Spleen (tissue), 11 donors: ENCODE data around the gene POU6F1. TPM values are rescaled to one million over a fixed set of nuclear protein-coding genes. Genes with fewer than 3 reads are reported as not detected.

Source experiments
- DNase-seq: peaks from one replicate; pipeline ENCODE4 v3.0.0-alpha.2; 2020
- H3K27ac ChIP-seq, 8 donors: fragments of 200-600 bp; sonication (generic) in 7 of 8; 1 replicate in 4 of 8; 2 replicates in 4 of 8; pipeline versions ENCODE4 v1.5.0 to v1.8.0; 2016 to 2021; ENCODE audit warnings: inconsistent platforms in 4 of 8, mild to moderate bottlenecking in 4 of 8, moderate library complexity in 1 of 8
- H3K27me3 ChIP-seq, 7 donors: fragments of 200-600 bp; sonication (generic) in 6 of 7; replicated peaks in 1 of 7; 1 replicate in 4 of 7; 2 replicates in 3 of 7; pipeline versions ENCODE4 v1.5.0 to v1.8.0; 2016 to 2021; ENCODE audit warnings: inconsistent platforms in 3 of 7, mild to moderate bottlenecking in 1 of 7
- H3K36me3 ChIP-seq, 6 donors: fragments of 200-600 bp; sonication (generic) in 5 of 6; 1 replicate in 4 of 6; 2 replicates in 2 of 6; pipeline versions ENCODE4 v1.5.0 to v1.8.0; 2016 to 2021; ENCODE audit warnings: inconsistent platforms in 2 of 6
- H3K4me1 ChIP-seq, 6 donors: fragments of 200-600 bp; sonication (generic) in 5 of 6; 1 replicate in 3 of 6; 2 replicates in 3 of 6; pipeline versions ENCODE4 v1.5.0 to v1.8.0; 2016 to 2021; ENCODE audit warnings: inconsistent platforms in 3 of 6
- H3K4me3 ChIP-seq, 8 donors: fragments of 200-600 bp; sonication (generic) in 7 of 8; 1 replicate in 4 of 8; 2 replicates in 4 of 8; pipeline versions ENCODE4 v1.5.0 to v1.8.0; 2016 to 2021; ENCODE audit warnings: inconsistent platforms in 4 of 8, mild to moderate bottlenecking in 4 of 8, moderate library complexity in 2 of 8
- H3K9me3 ChIP-seq, 8 donors: fragments of 200-600 bp; sonication (generic) in 7 of 8; 1 replicate in 4 of 8; 2 replicates in 4 of 8; pipeline versions ENCODE4 v1.5.0 to v1.8.0; 2016 to 2021; ENCODE audit warnings: inconsistent platforms in 4 of 8
- CTCF ChIP-seq, 11 experiments: fragments of 200-600 bp in 7 of 11; fragments of 450-650 bp in 4 of 11; sonication (generic) in 4 of 11; IDR thresholded peaks in 8 of 11; conservative IDR thresholded peaks in 3 of 11; 1 replicate in 7 of 11; 2 replicates in 4 of 11; pipeline versions ENCODE4 v1.4.0 to v1.8.0; 2016 to 2021; ENCODE audit warnings: antibody characterized with exemption in 11 of 11, inconsistent platforms in 4 of 11, mild to moderate bottlenecking in 1 of 11
- POLR2A ChIP-seq, 3 donors: fragments of 450-650 bp; IDR thresholded peaks; one replicate each; pipeline ENCODE4 v1.5.1; 2017; ENCODE audit warnings: antibody characterized with exemption in 3 of 3, mild to moderate bottlenecking in 1 of 3
- POLR2AphosphoS5 ChIP-seq, 3 donors: sonication (generic); formaldehyde crosslinking; IDR thresholded peaks; one replicate each; pipeline ENCODE4 v1.5.1; 2017; ENCODE audit warnings: antibody characterized with exemption in 3 of 3
- WGBS, 5 donors: extraction: QIAGEN DNeasy Blood & Tissue Kit in 3 of 5; methylation state at CpG; one replicate each; pipeline versions ENCODE4 v1.1.5 to v1.1.7; 2013 to 2018; 5-methylcytosine and 5-hydroxymethylcytosine counted together
- intact Hi-C: fragments of 100-400 bp; cut with DNase I; formaldehyde crosslinking; loops from one replicate; pipeline ENCODE4 v1.15.0; 2023; ENCODE audit warnings: low total_unique reads
- polyA plus RNA-seq, 3 donors: library from polyadenylated mRNA; stranded (reverse); fragments of 200-250 nt; gene quantifications; one replicate each; pipeline ENCODE4 v1.2.1, GENCODE V29; 2013
- total RNA-seq, 7 donors: library from RNA; depleted of rRNA in 3 of 7; stranded (reverse); fragments of >200 nt in 3 of 7; fragmentation: NEBNext Ultra II Directional in 4 of 7; extraction: Animal tissue kit (Norgen Biotek cat#: 25700) in 4 of 7; gene quantifications; one replicate each; pipeline versions ENCODE4 v1.1.0 to v1.2.1, GENCODE V29; 2016 to 2021
- donor health status: healthy with polysubstance abuse.
- donor health status: DM: no; HTN: no; CAD: no; lungs with moderate emphysema.
- donor health status: DM: no; HTN: no; CAD: no.
- donor health status: Bipolar disorder and iron deficiency.
- donor health status: healthy.
- donor health status: DM: no; HTN: no; CAD: no.
- donor health status: DM: yes; HTN: yes; CAD: no.

Gene POU6F1
- total and polyA plus RNA-seq, 10 donors = 3.9 to 27.1 (median 18.5) TPM

DNA sequence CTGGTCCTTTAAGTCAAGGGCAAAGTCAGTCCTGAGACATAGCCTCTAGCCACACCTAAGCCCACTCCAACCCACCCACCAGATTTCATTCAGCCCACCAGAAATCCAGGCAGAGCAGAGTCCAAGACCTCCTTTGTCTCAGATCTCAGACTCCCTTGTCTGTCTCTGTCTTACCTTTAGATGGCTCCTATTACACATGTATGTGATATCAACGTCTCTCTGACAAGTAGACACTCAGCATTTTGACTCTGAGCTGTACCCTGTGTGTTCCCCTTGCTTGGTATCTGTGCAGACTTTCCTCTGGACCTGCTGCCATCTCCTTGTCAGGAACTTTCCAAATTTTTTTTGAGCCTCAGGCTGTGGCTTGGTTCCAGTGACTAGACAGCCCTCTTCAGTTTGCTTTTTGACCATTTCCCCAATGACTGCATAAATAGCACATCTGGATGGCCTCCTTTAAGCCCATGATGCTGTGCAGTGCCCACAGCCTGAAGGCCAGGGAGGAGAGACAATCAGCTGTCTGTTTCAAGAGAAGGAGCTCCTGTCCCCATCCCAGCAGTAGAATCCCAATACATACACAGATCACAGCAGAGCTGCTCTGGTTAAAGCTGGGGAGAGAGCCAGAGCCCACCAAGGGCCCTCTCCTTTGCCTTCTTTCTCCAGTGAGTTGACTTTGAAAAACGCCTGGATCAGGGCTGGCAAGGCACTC is 7.0 kb downstream of the POU6F1 start:
- Histone ChIP-seq H3K4me1 (peaks cover 0 to 4% (median 0%) of the 10 kb centered on the region in 6 donors), H3K27me3 (no peaks in the 10 kb centered on the region), H3K4me3 (no peak overlapping the region), H3K9me3 (no peaks in the 10 kb centered on the region), H3K27ac (no peak overlapping the region), H3K36me3 (peaks cover 0 to 27% (median 0%) of the 10 kb centered on the region in 6 donors)
- DNase-seq = no peak
- 67 to 84% (median 77%) methylated on average over 2 of the region's 2 CpGs for WGBS, 5 donors
- intact Hi-C loops = no loop called here
- TF ChIP-seq POLR2AphosphoS5 (IDR thresholded peaks at IDR 0.05) = no peak
- TF ChIP-seq CTCF (IDR thresholded peaks at IDR 0.05 in 8 of 11, conservative IDR thresholded peaks at IDR 0.05 in 3 of 11) = no peak
- TF ChIP-seq POLR2A (IDR thresholded peaks at IDR 0.05) = no peak

DNA sequence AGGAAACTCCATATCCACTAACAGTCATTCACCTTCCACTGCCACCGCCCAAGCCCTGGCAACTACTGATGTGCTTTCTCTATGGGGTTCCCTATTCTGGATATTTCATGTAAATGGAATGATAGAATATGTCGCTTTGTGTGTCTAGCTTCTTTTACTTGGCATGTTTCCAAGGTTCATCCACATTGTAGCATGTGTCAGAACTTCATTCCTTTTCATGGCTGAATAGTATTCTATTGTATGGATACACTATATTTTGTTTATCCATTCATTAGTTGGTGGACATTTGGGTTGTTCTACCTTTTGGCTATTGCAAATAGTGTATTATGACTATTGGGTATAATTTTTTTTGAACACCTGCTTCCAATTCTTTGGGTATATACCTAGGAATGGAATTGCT is 8.6 kb downstream of the POU6F1 start:
- Histone ChIP-seq H3K9me3 (no peaks in the 10 kb centered on the region), H3K4me3 (no peak overlapping the region), H3K36me3 (peaks cover 0 to 25% (median 0%) of the 10 kb centered on the region in 6 donors), H3K27ac (no peak overlapping the region), H3K4me1 (no peaks in the 10 kb centered on the region), H3K27me3 (no peaks in the 10 kb centered on the region)
- DNase-seq = no peak
- TF ChIP-seq POLR2AphosphoS5 (IDR thresholded peaks at IDR 0.05) = no peak
- TF ChIP-seq POLR2A (IDR thresholded peaks at IDR 0.05) = no peak
- TF ChIP-seq CTCF (IDR thresholded peaks at IDR 0.05 in 8 of 11, conservative IDR thresholded peaks at IDR 0.05 in 3 of 11) = no peak
- intact Hi-C loops = no loop called here
- whole genome bisulfite sequencing, 5 donors = 93 to 98% (median 96%) methylated on average over 2 of the region's 2 CpGs

- no peak overlapping the region for H3K27ac ChIP-seq
- H3K4me1 ChIP-seq = no peaks in the 10 kb centered on the region
- no peaks in the 10 kb centered on the region for H3K9me3 ChIP-seq
- intact Hi-C loops = no loop called here
- TF ChIP-seq POLR2AphosphoS5 (IDR thresholded peaks at IDR 0.05) (no peak), CTCF (IDR thresholded peaks at IDR 0.05 in 8 of 11, conservative IDR thresholded peaks at IDR 0.05 in 3 of 11) (no peak), POLR2A (IDR thresholded peaks at IDR 0.05) (no peak)
- H3K27me3 ChIP-seq = no peaks in the 10 kb centered on the region
- 86 to 97% (median 91%) methylated on average over 7 of the region's 7 CpGs for WGBS, 5 donors
- DNase-seq = no peak
- H3K4me3 ChIP-seq = no peak overlapping the region
- H3K36me3 ChIP-seq = peaks cover 0 to 29% (median 0%) of the 10 kb centered on the region in 6 donors
Observed at GRCh38 chr12:51208016-51208660, 9.7 kb downstream of the POU6F1 start.

- intact Hi-C loops = no loop called here
- no peak overlapping the region for H3K4me3 ChIP-seq
- H3K27ac ChIP-seq = no peak overlapping the region
- no peaks in the 10 kb centered on the region for H3K9me3 ChIP-seq
- peaks cover 0 to 25% (median 0%) of the 10 kb centered on the region in 6 donors for H3K36me3 ChIP-seq
- 93 to 97% (median 96%) methylated on average over 3 to 6 of the region's 6 CpGs for WGBS, 5 donors
- H3K4me1 ChIP-seq = no peaks in the 10 kb centered on the region
- TF ChIP-seq POLR2A (IDR thresholded peaks at IDR 0.05) (no peak), POLR2AphosphoS5 (IDR thresholded peaks at IDR 0.05) (no peak), CTCF (IDR thresholded peaks at IDR 0.05 in 8 of 11, conservative IDR thresholded peaks at IDR 0.05 in 3 of 11) (no peak)
- DNase-seq = no peak
- no peaks in the 10 kb centered on the region for H3K27me3 ChIP-seq
Observed at GRCh38 chr12:51205350-51205749, 12.5 kb downstream of the POU6F1 start.
